ENCODE measurements around the gene ZDHHC4. TPM values are rescaled to one million over a fixed set of nuclear protein-coding genes. Genes with fewer than 3 reads are reported as not detected.

The ZDHHC4 gene
- total RNA-seq = 31.0 and 31.2 TPM in 2 replicates

DNA sequence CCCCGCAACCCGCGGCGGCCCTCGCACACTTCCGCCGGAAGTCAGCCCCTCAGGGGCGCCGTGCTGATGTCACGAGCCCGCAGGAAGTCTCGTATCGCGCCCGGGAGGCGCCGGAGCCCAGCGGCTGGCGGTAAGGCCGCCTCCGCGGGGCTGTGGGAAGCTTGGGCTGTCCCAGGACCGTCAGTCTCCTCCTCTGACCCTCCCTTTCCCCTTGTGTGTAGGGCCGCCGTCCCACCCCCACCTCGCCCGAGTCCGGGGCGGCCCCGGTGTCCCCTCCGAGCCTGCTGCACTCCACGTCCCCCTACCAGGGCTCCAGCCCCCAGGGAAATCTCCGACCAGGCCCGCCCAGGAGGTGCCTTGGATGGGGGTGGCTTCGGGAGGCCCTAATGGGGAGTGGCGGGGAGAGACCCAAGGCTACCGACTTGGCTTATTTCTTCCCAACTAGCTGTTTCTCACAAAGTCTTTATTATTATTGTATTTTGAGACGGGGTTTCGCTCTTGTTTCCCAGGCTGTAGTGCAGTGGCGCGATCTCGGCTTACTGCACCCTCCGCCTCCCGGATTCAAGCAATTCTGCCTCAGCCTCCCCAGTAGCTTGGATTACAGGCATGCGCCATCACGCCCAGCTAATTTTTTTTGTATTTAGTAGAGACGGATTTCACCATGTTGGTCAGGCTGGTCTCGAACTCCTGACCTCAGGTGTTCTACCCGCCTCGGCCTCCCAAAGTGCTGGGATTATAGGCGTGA, at the start of gene ZDHHC4:
TSS of gene ZDHHC4 (plus strand) at position 86 of the 745 bp plus-strand sequence. CDS start 3,108 bp downstream, outside the sequence.
- intact Hi-C loops (cut with micrococcal nuclease) = loop anchor here (1.0 to 10.0 kb wide), 4 partner anchors 12 to 133 kb away; partner anchors contain the start of genes DAGLB and ZNF12

DNA sequence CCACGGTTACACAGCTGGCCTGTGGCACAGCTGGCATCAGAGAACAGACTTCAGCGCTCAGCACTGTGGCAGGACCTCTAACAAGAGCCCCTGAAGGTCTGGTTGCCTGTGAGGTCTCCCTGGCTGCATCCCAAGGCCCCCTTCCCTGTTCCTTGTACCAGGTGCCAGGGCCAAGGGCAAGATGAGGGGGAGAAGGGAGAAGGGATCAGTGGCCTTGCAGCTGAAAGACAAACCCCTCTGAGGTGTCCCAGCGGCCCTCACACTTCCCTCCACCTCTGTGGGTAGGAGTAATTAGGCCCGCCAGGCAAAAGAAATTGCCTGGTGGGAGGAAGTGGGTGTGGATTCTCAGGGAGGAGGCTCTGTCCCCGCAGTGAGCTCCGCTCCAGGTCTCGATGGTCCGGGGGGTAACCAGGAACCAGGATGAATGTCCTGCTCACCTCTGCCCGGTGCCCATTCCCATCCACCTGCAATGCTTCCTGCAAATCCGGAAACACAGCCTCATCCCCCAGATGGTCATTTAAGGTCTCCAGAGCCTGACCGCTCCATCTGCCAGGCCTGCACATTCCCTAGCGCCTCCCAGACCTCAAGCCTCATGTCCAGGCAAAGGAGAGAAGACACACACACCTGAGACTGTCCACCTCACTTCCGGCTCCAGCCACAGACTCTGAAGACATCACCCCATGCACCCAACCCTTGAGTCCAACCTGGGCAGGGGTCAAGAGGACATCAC, 48.7 kb upstream of the ZDHHC4 start:
- intact Hi-C loops (cut with micrococcal nuclease) = no loop called here

DNA sequence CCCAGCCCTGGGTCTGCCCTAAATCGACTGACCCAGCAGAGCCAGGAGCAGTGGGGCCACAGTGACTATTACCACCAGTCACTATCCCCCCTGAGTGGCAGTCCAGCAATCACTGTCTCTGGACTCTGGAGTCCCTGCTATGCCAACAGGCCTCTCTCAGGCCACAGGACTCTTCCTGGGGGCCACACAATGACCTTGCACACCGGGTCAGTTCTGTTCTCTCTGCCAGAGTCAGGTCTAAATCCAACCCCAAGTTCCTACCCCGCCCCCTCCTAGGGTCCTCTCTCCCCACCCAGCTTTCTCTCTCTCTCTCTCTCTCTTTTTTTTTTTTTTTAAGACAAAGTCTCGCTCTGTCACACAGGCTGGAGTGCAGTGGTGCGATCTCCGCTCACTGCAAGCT, 47.6 kb upstream of the ZDHHC4 start:
- intact Hi-C loops (cut with micrococcal nuclease) = loop anchor here (2.0 kb wide), 1 partner anchor 47 kb away; the partner anchor contains the start of gene ZDHHC4

DNA sequence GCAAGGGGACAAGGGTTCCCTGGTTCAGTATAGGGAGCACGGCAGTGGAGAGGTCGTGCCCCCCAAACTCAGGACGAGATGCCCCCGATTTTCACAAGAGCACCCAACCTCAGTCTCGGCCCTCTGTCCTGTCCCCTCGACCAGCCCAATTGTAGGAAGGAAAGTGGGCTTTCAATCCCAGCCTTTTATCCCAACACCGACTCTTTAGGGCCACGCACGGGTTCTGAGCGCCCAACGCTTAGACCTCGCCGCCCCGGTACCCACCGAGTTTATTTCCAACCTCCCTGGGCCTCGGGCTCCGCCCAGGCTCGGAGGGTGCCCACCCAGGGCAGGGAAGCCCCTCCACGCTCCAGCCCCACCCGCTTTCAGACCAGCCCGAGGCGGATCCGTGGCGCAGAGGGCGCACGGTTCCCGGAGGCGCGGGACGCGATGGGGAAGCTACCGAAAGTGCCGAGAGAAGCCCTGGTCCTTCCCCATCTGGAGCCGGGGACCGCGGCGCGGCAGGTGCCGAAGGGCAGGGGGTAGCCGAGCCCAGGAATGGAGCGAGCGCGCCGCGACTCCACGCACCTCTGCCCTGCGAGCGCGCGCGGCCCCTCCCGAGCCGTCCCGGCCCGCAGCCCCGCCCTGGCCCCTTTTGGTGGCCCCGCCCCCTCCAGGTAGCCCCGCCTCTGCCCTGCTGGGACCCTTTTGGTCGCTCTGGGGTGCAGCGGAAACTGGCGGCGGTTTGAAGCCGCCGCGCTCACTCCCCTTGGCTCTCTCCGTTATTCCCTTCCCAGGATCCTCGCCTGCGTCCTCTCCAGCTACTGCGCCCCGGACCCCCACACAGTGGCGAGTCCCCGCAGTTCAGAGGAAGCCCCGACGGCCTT, 46.4 kb upstream of the ZDHHC4 start:
- intact Hi-C loops (cut with micrococcal nuclease) = loop anchor here (2.0 kb wide), 1 partner anchor 46 kb away; the partner anchor contains the start of gene ZDHHC4

DNA sequence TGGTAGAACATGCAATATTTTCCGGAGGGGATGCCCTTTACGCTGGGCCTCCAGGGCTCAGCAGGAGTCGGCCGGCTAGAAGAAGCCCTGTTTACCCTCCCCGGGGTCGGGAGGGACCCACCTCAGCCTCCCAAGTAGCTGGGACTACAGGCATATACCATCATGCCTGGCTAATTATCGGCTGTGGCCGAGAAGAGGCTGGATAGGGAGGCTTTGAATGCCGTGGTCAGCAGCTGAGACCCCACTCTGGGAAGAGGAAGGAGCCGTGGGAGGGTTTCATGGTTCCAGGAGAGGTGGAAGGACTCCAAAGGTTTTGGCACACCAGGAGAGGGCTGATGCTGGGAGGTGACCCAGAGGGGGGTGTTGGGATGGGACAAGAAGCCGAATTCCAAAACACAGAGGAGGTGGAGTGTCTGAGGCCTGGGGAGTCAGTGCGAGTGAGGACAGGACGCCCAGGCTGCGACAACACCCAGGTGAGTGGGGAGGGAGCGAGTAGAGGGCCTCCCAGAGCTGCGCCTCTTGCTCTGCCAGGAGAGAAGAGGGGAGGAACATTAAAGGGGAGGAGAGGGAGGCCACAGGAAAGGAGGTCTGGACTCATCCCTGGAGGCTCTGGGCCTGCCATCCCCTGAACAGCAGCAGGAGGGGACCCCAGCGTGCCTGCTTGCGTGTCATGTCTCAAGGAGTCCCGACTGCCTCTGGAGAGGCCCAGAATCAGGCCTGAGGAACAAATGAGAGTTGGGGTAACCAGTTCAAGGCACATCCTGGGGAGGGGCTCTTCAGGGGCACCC, 45.6 kb upstream of the ZDHHC4 start:
- intact Hi-C loops (cut with micrococcal nuclease) = loop anchor here (2.0 kb wide), 1 partner anchor 45 kb away; the partner anchor contains the start of gene ZDHHC4

DNA sequence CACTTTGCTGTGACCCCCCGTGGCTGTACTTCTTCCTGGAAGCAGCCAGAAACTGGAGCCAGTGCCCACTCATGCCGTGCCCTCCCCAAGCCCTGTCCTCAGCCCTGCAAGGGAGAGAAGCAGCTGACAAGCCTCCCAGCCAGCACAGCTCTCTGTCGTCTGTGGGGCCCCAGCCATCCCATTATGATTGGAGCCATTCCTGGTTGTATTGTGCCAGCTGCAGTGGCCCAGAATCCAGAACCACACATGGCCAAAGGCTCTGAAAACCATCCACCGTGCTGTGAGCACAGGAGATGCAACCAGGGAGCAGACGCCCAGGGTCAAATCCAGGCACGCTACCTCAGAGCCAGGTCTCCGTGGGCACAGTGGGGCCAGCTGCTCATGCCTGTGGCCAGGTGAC, 44.7 kb upstream of the ZDHHC4 start:
- intact Hi-C loops (cut with micrococcal nuclease) = no loop called here

DNA sequence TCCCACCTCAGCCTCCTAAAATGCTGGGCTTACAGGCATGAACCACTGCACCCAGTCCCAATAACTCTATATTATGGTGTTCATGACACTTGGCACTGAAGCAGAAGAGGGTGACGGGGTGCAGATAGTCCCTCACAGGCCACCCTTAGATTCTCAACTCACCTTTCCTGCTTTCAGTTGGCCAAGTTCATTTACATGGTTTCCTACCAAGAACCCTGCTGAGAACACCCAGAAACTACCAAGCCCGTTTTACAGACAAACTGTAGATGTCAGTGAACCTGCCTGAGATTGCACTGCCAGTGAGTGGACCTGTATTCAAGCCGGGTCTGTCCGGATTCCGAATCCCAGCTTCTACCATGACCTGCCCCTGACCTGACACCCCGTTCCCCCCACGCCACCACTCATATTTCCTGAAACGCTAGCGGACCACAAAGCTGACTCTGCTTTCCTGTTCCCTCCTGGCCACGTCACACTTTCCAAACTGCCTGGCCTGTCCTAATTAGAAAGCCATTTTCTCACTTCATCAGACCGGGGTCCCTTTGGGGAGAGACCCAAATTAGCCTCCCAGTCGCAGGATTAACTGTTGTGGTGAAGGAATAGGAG, 43.3 kb upstream of the ZDHHC4 start:
- intact Hi-C loops (cut with micrococcal nuclease) = no loop called here

DNA sequence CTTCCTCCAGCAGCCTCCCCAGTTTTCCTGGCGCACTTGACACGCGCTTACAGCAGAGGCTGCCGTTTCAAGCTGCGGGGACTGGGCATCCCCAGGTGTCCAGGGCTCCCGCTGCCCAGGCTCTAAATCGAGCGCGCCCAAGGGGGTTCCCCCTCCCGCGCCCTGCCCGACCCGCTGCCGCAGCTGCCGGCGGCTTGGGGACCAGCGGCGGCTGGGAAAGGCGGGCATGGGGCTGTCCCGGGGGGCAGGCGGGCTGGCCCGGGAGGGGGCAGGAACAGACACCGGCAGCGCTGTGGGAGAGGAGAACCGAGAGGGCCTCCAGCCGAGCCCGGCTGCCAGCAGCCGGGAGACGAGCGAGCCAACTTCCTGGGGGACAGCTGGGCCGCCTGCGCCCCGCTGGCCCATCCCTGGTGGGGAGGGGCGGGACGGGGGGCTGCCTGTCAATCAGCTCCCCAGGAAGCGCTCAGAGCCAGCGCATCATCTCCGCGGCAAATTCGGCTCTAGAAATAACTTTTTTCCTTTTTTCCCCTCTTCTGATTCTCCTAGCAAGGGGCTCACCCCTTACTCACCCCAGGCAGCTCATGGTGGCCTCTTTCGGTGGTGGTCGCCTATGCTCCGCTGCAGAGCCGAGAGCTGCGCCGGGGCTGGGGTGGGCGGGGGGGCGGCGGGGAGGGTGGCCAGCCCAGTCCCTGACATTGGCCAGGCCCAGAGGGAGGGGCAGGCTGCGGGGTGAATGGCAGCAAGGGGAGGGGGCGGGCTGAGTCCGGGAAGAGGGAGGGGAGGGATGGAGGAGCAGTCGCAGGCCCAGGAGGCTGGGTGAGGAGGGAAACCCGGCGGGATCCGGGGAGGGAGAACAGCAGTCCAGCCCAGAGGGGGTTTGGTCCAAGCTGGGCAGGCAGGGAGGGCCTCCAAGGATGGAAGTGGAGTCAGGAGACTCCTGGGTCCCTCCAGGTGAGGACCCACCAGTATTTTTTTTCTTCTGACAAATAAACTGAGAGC, 40.7 kb upstream of the ZDHHC4 start:
- intact Hi-C loops (cut with micrococcal nuclease) = no loop called here

DNA sequence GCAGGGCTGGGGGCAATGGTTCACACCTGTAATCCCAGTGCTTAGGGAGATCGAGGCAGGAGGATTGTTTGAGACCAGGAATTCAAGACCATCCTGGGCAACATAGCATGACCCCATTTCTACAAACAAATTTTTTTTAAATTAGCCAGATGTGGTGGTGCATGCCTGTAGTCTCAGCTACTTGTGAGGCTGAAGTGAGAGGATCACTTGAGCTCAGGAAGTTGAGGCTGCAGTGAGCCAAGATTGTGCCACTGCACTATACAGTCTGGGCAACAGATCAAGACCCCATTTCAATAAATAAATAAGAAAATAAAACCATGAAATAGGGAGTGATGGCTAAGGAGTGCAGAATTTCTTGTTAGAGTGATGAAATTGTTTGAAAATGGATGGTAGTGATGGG, 34.9 kb upstream of the ZDHHC4 start:
- intact Hi-C loops (cut with micrococcal nuclease) = no loop called here

DNA sequence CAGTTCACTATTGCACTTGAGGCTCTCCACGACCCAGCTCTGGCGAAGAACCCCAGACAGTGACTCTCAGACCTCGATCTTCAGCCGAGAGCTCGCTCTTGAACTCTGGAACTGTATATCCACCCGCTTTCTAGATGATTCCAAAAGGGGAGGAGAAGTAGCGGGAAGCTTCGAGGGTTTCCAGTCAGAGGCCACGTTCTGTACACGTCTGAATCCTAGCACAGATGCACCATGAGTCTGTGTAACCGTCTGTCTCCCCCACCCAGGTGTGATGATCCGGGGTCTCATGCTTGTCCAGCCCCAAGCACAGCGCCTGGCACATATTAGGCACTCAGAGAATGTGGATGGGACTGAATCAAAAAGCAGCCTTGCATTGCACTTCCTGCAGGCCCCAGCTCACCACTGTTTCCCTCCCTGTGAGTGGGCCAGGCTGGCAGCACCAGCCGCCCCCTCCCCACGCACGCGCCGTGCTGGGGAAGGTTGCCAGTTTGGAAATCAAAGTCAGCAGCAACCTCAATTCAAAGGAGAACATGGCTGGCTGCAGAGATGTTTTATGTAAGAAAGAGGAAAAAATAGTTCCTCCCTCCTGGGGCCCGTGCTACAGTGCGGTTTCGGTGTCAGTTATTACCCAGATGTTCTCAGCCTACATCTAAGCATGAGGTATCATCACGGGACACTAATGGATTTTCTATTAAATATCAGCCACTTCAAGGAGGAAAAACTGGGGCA, 31.7 kb upstream of the ZDHHC4 start:
- intact Hi-C loops (cut with micrococcal nuclease) = no loop called here

DNA sequence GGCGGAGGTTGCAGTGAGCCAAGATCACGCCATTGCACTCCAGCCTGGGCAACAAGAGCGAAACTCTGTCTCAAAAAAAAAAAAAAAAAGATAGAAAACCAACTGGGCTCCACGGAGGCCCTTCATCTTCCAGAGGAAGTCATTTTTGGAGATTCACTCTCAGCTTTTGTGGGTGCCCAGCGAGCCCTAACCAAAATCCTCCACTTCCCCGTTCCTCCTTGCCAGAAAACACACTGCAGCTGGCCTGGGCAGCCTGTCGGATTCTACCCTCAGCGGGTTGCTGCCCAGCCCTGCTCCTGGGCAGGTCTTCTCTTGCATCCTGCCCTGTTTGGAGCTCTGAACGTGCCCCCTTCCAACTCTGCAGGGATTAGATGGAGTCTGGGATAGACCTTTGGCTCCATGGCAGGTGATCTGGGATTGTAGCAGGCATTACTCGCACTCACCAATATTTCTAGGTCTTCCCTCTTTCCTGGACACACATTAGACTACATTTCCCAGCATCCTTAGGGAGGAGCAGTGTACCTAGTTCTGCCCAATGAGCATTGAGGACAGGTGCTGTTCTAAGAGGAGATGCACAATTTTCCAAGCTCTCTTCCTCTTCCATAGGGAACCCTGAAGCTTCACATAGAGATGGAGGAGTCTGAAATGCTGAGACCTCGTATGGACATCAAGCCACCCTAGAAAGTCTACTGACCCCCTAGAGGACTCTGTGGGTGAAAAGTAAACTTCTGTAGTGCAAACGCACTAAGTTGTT, 30.6 kb upstream of the ZDHHC4 start:
- intact Hi-C loops (cut with micrococcal nuclease) = no loop called here

DNA sequence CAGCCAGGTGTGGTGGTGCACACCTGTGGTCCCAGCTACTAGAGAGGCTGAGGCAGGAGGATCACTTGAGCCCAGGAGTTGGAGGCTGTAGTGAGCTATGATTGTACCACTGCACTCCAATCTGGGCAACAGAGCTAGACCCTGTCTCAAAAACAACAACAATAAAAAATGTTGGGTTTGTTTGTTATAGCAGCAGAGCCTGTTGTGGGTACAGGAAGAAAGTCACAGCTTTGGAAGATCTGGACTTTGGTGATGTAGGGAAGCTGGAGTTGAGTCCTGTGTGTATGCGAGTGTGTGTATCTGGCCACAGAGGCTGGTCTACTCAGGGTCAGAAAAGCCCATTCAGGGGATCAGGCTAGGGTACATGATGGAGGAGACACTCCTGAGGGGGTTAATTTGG, 29.9 kb upstream of the ZDHHC4 start:
- intact Hi-C loops (cut with micrococcal nuclease) = no loop called here

DNA sequence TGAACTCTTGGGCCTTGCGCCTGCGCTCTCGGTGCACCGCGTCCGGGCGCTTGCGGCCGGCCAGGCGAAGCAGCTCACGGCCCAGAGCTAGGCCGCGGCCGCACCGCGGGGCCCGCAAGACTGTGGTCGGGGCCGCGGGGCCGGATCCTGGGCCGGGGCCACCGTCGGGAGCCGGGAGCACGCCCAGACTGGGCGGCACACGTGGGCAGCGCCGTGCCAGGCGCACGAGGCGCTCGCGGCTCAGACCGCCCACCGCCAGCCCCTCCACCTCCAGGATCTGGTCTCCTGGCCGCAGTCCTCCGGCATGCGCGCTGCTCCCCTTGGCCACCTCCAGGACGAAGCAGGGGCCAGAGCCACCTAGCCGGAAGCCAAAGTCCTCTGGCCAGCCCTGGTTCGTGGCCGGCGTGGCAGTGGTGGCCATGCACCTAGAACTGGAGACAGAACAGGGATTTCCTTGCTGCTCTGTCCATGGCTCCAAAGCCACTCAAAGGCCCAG, 26.2 kb upstream of the ZDHHC4 start, which contains the start of gene GRID2IP:
TSS of gene GRID2IP (minus strand) at position 446 of the 496 bp plus-strand sequence. CDS start at position 421, 25 bp downstream.
- intact Hi-C loops (cut with micrococcal nuclease) = no loop called here

DNA sequence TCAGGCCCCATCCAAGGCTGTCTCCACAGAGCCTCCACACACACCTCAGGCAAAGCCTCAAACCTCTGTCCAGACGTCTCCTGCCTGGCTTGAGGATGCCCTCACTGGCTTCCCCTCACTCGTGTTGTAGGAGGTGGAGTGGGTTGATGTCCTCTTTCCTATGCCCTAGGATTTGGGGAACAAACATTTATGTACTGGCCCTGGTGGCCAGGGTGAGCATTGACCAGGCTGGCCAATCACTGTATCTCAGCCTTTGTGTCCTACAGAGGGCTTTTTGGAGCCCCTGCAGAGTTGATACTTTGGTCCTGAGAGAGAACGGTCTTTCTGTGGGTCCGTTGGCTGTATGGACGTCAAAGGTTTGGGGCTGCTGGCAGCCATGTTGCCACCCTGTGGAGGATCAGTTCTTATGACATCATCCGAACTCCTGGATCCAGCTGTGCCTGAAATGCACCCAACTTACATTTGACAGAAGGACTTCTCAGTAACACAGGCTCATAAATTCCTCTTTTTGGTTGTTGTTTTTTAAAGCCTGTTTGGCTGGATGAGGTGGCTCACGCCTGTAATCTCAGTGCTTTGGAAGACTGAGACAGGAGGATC, 23.7 kb upstream of the ZDHHC4 start:
- intact Hi-C loops (cut with micrococcal nuclease) = no loop called here

DNA sequence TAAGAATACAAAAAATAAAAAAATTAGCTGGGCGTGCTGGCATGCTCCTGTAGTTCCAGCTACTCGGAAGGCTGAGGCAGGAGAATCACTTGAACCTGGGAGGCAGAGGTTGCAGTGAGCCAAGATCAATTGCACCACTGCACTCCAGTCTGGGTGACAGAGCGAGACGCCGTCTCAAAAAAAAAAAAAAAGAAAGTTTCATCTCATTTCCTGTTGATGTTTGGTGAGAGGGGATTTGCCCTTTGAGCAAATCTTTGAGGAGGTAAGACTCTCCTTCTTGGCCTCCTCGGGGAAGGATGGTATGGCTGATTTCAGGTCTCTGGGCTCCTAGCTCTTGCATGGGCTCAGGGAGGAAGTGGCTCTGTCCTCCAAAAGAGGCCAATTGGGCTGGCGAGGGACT, 22.4 kb upstream of the ZDHHC4 start:
- intact Hi-C loops (cut with micrococcal nuclease) = no loop called here

DNA sequence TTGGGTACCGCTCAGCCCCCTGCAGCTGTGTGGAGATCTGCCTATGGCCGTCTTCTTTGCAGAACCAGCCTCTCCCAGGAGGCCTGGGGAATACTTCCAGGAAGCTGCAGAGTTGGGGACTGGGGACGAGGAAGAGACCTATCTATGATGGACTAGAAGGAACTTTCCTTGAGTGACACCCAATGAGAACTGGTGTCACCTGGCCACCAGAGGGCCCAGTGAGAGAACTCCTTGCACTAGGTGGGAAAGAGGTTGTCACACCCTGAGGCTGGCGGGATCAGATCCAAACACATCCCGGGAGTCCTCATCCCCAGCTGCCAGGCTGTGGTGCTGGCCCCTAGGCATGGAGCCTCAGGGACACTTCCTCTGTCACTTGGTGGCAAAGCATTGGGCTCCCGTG, 21.1 kb upstream of the ZDHHC4 start:
- intact Hi-C loops (cut with micrococcal nuclease) = no loop called here

DNA sequence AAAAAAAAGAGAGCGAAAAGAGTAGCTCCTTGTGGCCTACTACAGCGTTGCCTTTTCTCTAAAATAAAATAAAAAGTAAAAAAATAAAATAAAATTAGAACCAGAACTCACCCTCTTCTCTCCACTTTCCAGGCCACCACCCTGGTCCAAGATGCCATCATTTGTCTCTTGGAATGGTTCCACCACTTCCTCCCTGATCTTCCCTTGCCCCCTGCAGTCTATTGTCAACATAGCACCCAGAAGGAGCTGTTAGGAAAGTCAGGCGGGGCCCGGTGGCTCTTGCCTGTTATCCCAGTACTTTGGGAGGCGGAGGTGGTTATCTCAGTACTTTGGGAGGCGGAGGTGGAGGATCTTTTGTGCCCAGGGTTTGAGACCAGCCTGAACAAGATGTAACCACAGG, 18.4 kb upstream of the ZDHHC4 start:
- intact Hi-C loops (cut with micrococcal nuclease) = loop anchor here (1.0 kb wide), 1 partner anchor 43 kb away; no protein-coding TSS in a partner anchor
